Gastroesophageal sphincter (tissue), 3 donors: Measurements from ENCODE around the gene SLC7A1.

ENCODE experiments used
- CTCF ChIP-seq, 4 experiments: fragments of 200-600 bp in 2 of 4; fragments of 450-650 bp in 2 of 4; sonication (generic) in 1 of 4; IDR thresholded peaks; one replicate each; pipeline ENCODE4 v1.5.1; 2017 to 2019; ENCODE audit warnings: antibody characterized with exemption in 4 of 4, mild to moderate bottlenecking in 2 of 4, moderate library complexity in 2 of 4
- EP300 ChIP-seq: sonication (generic); formaldehyde crosslinking; IDR thresholded peaks from one replicate; pipeline ENCODE4 v1.6.1; 2017; ENCODE audit warnings: antibody characterized with exemption, mild to moderate bottlenecking

GRCh38 chr13:29484236-29484635 is 111.3 kb downstream of the SLC7A1 start:
- TF ChIP-seq EP300: no peak
- no peak for TF ChIP-seq CTCF (IDR thresholded peaks at IDR 0.05)
